AG09309 (cell line): ENCODE data around the gene PGGHG.

Experiments used
- DNase-seq: peaks from one replicate; pipeline ENCODE4 v3.0.0-alpha.2; 2010; ENCODE audit warnings: low read depth
- H3K4me3 ChIP-seq: 2 replicates; pipeline ENCODE4 v1.5.1; 2011; ENCODE audit warnings: mild to moderate bottlenecking, low read depth, low read length, moderate library complexity; ENCODE audit not compliant: control insufficient read depth
- CTCF ChIP-seq: IDR thresholded peaks from 2 replicates; pipeline ENCODE4 v1.5.1; 2011; ENCODE audit warnings: mild to moderate bottlenecking, low read depth, low read length, inconsistent platforms; ENCODE audit not compliant: insufficient read depth, control insufficient read depth; ENCODE audit errors: missing control alignments

PGGHG gene

GRCh38 chr11:344836-345578 is 56.1 kb downstream of the PGGHG start:
- DNase-seq = no peak
- TF ChIP-seq CTCF = no peak
- H3K4me3 ChIP-seq = no peak overlapping the region
